Mesothelial cell of epicardium (in vitro differentiated cells): ENCODE results near the gene SNORC. TPM values are rescaled to one million over a fixed set of nuclear protein-coding genes. Genes with fewer than 3 reads are reported as not detected.

Experiments
- DNase-seq, 2 experiments: peaks; one replicate each; pipeline ENCODE4 v3.0.0; 2021; ENCODE audit warnings: low spot score in 2 of 2; ENCODE audit not compliant: unreplicated experiment in 2 of 2
- H3K27ac Mint-ChIP-seq: 2 replicates; pipeline ENCODE4 v1.8.0; 2021; ENCODE audit warnings: mixed read lengths
- H3K27me3 Mint-ChIP-seq: 2 replicates; pipeline ENCODE4 v1.8.0; 2021; ENCODE audit warnings: low read depth, mixed read lengths
- H3K36me3 Mint-ChIP-seq: 2 replicates; pipeline ENCODE4 v1.8.0; 2021; ENCODE audit warnings: mixed read lengths
- H3K4me1 Mint-ChIP-seq: 2 replicates; pipeline ENCODE4 v1.8.0; 2021; ENCODE audit warnings: mixed read lengths
- H3K4me3 Mint-ChIP-seq: 2 replicates; pipeline ENCODE4 v1.8.0; 2021; ENCODE audit warnings: mild to moderate bottlenecking, moderate library complexity, mixed read lengths
- H3K9me3 Mint-ChIP-seq: 2 replicates; pipeline ENCODE4 v1.8.0; 2021; ENCODE audit warnings: mixed read lengths
- total RNA-seq: library from RNA; stranded (reverse); gene quantifications from 3 replicates; pipeline ENCODE4 v1.2.1, GENCODE V29; 2021
- TF ChIP-seq, protein P1 (sequence below): fragments of 200-600 bp; sonication (generic); IDR thresholded peaks from one replicate; pipeline ENCODE4 v1.5.0; 2021; ENCODE audit warnings: antibody characterized with exemption; ENCODE audit not compliant: unreplicated experiment

Gene SNORC
- total RNA-seq, 1 donor from 2014 or later, result 4.1 TPM

GRCh38 chr2:232896720-232897597 lies 26.9 kb downstream of the SNORC start:
- no peak overlapping the region for H3K4me3 Mint-ChIP-seq
- H3K36me3 Mint-ChIP-seq, result no peaks in the 10 kb centered on the region
- no peak overlapping the region for H3K27ac Mint-ChIP-seq
- peaks cover 1% of the 10 kb centered on the region for H3K27me3 Mint-ChIP-seq
- no peaks in the 10 kb centered on the region for H3K9me3 Mint-ChIP-seq
- no peaks in the 10 kb centered on the region for H3K4me1 Mint-ChIP-seq
- TF ChIP-seq, protein P1, sequence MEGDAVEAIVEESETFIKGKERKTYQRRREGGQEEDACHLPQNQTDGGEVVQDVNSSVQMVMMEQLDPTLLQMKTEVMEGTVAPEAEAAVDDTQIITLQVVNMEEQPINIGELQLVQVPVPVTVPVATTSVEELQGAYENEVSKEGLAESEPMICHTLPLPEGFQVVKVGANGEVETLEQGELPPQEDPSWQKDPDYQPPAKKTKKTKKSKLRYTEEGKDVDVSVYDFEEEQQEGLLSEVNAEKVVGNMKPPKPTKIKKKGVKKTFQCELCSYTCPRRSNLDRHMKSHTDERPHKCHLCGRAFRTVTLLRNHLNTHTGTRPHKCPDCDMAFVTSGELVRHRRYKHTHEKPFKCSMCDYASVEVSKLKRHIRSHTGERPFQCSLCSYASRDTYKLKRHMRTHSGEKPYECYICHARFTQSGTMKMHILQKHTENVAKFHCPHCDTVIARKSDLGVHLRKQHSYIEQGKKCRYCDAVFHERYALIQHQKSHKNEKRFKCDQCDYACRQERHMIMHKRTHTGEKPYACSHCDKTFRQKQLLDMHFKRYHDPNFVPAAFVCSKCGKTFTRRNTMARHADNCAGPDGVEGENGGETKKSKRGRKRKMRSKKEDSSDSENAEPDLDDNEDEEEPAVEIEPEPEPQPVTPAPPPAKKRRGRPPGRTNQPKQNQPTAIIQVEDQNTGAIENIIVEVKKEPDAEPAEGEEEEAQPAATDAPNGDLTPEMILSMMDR, result no peak
- DNase-seq, result no peak

DNA sequence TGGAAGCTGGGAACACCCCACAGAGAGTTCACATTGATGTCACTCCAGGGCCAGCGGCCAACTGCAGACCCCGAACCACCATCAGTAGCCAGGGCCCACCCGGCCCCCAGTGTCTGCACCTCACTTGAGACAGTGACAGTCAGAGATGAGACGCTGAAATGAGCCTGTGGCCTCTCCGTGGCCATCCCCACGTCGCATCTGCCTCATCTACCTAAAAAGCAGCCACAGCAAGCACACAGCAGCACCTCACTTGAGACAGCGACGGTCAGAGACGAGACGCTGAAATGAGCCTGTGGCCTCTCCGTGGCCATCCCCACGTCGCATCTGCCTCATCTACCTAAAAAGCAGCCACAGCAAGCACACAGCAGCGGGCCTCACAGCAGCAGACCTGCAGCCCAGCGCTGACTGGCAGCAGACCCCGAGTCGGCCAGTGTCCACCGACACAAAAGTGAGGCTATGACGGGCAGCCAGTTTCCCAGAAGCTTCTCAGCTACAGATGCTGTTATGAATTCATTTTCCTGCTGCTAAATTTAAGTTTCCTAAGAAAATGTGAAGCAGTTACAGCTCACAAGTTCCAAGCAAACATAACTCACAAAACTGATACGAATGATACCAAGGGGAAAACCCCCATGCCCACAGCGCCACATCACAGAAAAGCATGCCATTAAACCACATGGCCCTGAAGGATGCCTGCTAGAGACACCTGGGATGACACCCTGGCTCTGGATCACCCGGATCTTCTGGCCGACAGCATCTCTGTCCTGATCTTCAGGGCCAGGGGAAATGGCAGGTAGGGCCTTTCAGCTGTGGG lies 27.7 kb downstream of the SNORC start:
- DNase-seq, result no peak
- H3K27me3 Mint-ChIP-seq, result peaks cover 4% of the 10 kb centered on the region
- H3K4me1 Mint-ChIP-seq, result no peaks in the 10 kb centered on the region
- H3K4me3 Mint-ChIP-seq, result no peak overlapping the region
- no peaks in the 10 kb centered on the region for H3K9me3 Mint-ChIP-seq
- TF ChIP-seq, protein P1, result no peak
- no peaks in the 10 kb centered on the region for H3K36me3 Mint-ChIP-seq
- H3K27ac Mint-ChIP-seq, result no peak overlapping the region

- no peaks in the 10 kb centered on the region for H3K4me1 Mint-ChIP-seq
- DNase-seq, result peak in 1 of 2 experiments; percentile 38
- peaks cover 6% of the 10 kb centered on the region for H3K27me3 Mint-ChIP-seq
- no peak overlapping the region for H3K4me3 Mint-ChIP-seq
- TF ChIP-seq, protein P1, result no peak
- H3K36me3 Mint-ChIP-seq, result no peaks in the 10 kb centered on the region
- no peaks in the 10 kb centered on the region for H3K9me3 Mint-ChIP-seq
- no peak overlapping the region for H3K27ac Mint-ChIP-seq
Measured at GRCh38 chr2:232898592-232899543, 28.8 kb downstream of the SNORC start.

GRCh38 chr2:232900811-232901735 lies 31.0 kb downstream of the SNORC start:
- H3K9me3 Mint-ChIP-seq, result no peaks in the 10 kb centered on the region
- H3K4me1 Mint-ChIP-seq, result no peaks in the 10 kb centered on the region
- DNase-seq, result no peak
- no peaks in the 10 kb centered on the region for H3K36me3 Mint-ChIP-seq
- no peak overlapping the region for H3K27ac Mint-ChIP-seq
- peaks cover 6% of the 10 kb centered on the region for H3K27me3 Mint-ChIP-seq
- TF ChIP-seq, protein P1, result no peak
- no peak overlapping the region for H3K4me3 Mint-ChIP-seq
